ENCODE results near the gene COG5.

DNA sequence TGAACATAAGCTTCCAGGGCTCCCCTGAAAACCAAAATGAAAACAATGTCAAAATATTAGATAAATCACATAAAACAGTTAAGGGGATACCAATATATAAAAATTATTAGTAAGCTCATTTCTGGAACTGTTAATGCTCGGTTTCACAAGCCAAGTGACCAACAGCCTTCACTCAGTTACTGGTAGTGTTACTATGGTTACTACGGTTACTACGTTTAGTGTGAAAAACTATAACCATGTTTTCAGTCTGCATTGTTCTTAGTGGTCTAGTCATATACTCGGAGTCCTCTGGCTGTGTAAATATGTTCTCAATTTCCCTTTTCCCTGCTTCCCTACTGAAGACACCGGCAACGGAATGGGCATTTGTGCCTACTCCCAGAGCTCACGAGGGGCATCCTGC, 360.1 kb downstream of the COG5 start:
- TF ChIP-seq, protein P1, sequence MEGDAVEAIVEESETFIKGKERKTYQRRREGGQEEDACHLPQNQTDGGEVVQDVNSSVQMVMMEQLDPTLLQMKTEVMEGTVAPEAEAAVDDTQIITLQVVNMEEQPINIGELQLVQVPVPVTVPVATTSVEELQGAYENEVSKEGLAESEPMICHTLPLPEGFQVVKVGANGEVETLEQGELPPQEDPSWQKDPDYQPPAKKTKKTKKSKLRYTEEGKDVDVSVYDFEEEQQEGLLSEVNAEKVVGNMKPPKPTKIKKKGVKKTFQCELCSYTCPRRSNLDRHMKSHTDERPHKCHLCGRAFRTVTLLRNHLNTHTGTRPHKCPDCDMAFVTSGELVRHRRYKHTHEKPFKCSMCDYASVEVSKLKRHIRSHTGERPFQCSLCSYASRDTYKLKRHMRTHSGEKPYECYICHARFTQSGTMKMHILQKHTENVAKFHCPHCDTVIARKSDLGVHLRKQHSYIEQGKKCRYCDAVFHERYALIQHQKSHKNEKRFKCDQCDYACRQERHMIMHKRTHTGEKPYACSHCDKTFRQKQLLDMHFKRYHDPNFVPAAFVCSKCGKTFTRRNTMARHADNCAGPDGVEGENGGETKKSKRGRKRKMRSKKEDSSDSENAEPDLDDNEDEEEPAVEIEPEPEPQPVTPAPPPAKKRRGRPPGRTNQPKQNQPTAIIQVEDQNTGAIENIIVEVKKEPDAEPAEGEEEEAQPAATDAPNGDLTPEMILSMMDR (IDR thresholded peaks at IDR 0.05), result no peak
- no peak for TF ChIP-seq POLR2AphosphoS5 (IDR thresholded peaks at IDR 0.05; ENCODE audit: insufficient read depth in 1 of 2, low read depth in 1 of 2)
- no peak for TF ChIP-seq POLR2A (IDR thresholded peaks at IDR 0.05)
